OCI-LY3 (cell line): ENCODE results near the gene CBLL2.

ENCODE experiments used
- H2AFZ ChIP-seq: fragments of 200-600, 300-600 bp; shearing (Covaris generic); 2 replicates; pipeline ENCODE4 v1.6.0; 2014; ENCODE audit warnings: antibody characterized with exemption, low read depth, low read length
- H3K27ac ChIP-seq: fragments of 200-600, 300-600 bp; sonication (generic); 2 replicates; pipeline ENCODE4 v1.5.1; 2014; ENCODE audit warnings: mild to moderate bottlenecking, low read length, moderate library complexity, mixed read lengths
- H3K27me3 ChIP-seq: fragments of 200-600, 300-600 bp; sonication (generic); 2 replicates; pipeline ENCODE4 v1.6.1; 2014; ENCODE audit warnings: low read depth, low read length, mixed read lengths
- H3K36me3 ChIP-seq: fragments of 200-600, 300-600 bp; sonication (generic); replicated peaks from 2 replicates; pipeline ENCODE3; 2014; ENCODE audit warnings: low read depth, low read length, mixed read lengths
- H3K4me1 ChIP-seq: fragments of 300-600, 200-600 bp; sonication (generic); 2 replicates; pipeline ENCODE4 v1.6.1; 2014; ENCODE audit warnings: low read length, mixed read lengths
- H3K4me2 ChIP-seq: fragments of 200-600, 300-600 bp; sonication (generic); 2 replicates; pipeline ENCODE4 v1.6.1; 2014; ENCODE audit warnings: low read length, mixed read lengths
- H3K4me3 ChIP-seq: fragments of 300-600, 200-600 bp; sonication (generic); 2 replicates; pipeline ENCODE4 v1.5.1; 2014; ENCODE audit warnings: antibody characterized with exemption, mild to moderate bottlenecking, low read length, moderate library complexity
- H3K79me2 ChIP-seq: fragments of 300-600, 200-600 bp; shearing (Covaris generic); 2 replicates; pipeline ENCODE4 v1.6.1; 2014; ENCODE audit warnings: mild to moderate bottlenecking, low read length, mixed read lengths
- H3K9ac ChIP-seq: fragments of 300-600, 200-600 bp; shearing (Covaris generic); 2 replicates; pipeline ENCODE4 v1.6.0; 2014; ENCODE audit warnings: mild to moderate bottlenecking, low read length, moderate library complexity
- H3K9me3 ChIP-seq: fragments of 200-600, 300-600 bp; shearing (Covaris generic); 2 replicates; pipeline ENCODE4 v1.6.1; 2014; ENCODE audit warnings: low read length, mixed read lengths; ENCODE audit not compliant: insufficient read depth
- H4K20me1 ChIP-seq: fragments of 200-600, 300-600 bp; sonication (generic); 2 replicates; pipeline ENCODE4 v1.6.1; 2016; ENCODE audit warnings: low read length, mixed read lengths; ENCODE audit not compliant: insufficient read depth
- CTCF ChIP-seq: fragments of 200-600, 300-600 bp; sonication (generic); IDR thresholded peaks from 2 replicates; pipeline ENCODE4 v1.5.1; 2014; ENCODE audit warnings: antibody characterized with exemption, low read length, low read depth
- EZH2phosphoT487 ChIP-seq: fragments of 200-600 bp; shearing (Covaris generic); IDR thresholded peaks from 2 replicates; pipeline ENCODE4 v1.6.1; 2018; ENCODE audit warnings: antibody characterized with exemption, mixed run types, low read depth

The CBLL2 gene

GRCh38 chrX:22300130-22300529, 27.4 kb downstream of the CBLL2 start:
- no peaks in the 10 kb centered on the region for H4K20me1 ChIP-seq
- H3K79me2 ChIP-seq, result no peaks in the 10 kb centered on the region
- H3K4me3 ChIP-seq, result peak overlapping the region; percentile 23; the same call in 1 of the 2 replicates
- H3K9ac ChIP-seq, result no peak overlapping the region
- no peaks in the 10 kb centered on the region for H3K36me3 ChIP-seq
- no peak overlapping the region for H2AFZ ChIP-seq
- no peak for TF ChIP-seq EZH2phosphoT487
- H3K27ac ChIP-seq, result no peak overlapping the region
- peak overlapping the region; percentile 45 for H3K4me2 ChIP-seq
- peaks cover 12% of the 10 kb centered on the region for H3K4me1 ChIP-seq
- H3K9me3 ChIP-seq, result no peaks in the 10 kb centered on the region
- no peaks in the 10 kb centered on the region for H3K27me3 ChIP-seq

- Histone ChIP-seq H3K4me1 (no peaks in the 10 kb centered on the region), H3K36me3 (no peaks in the 10 kb centered on the region), H3K9me3 (no peaks in the 10 kb centered on the region), H4K20me1 (no peaks in the 10 kb centered on the region), H3K79me2 (no peaks in the 10 kb centered on the region), H3K4me3 (no peak overlapping the region), H3K4me2 (no peak overlapping the region), H3K9ac (no peak overlapping the region), H3K27me3 (no peaks in the 10 kb centered on the region), H2AFZ (no peak overlapping the region), H3K27ac (no peak overlapping the region)
- no peak for TF ChIP-seq EZH2phosphoT487
- no peak for TF ChIP-seq CTCF
These were observed 38.1 kb downstream of the CBLL2 start for GRCh38 chrX:22310779-22311178.

GRCh38 chrX:22313766-22314165, 41.1 kb downstream of the CBLL2 start:
- no peak overlapping the region for H3K27ac ChIP-seq
- H3K4me1 ChIP-seq, result no peaks in the 10 kb centered on the region
- H3K4me2 ChIP-seq, result no peak overlapping the region
- no peak overlapping the region for H3K4me3 ChIP-seq
- H2AFZ ChIP-seq, result no peak overlapping the region
- H3K9ac ChIP-seq, result no peak overlapping the region
- H4K20me1 ChIP-seq, result no peaks in the 10 kb centered on the region
- H3K27me3 ChIP-seq, result 0 out of 2 replicates have a peak, but pooled peaks cover 5% of the 10 kb centered on the region
- no peaks in the 10 kb centered on the region for H3K9me3 ChIP-seq
- H3K79me2 ChIP-seq, result no peaks in the 10 kb centered on the region
- H3K36me3 ChIP-seq, result no peaks in the 10 kb centered on the region
- TF ChIP-seq CTCF, result no peak
- TF ChIP-seq EZH2phosphoT487, result no peak

- Histone ChIP-seq H3K27ac (no peak overlapping the region), H2AFZ (no peak overlapping the region), H3K27me3 (0 out of 2 replicates have a peak, but pooled peaks cover 5% of the 10 kb centered on the region), H3K4me1 (no peaks in the 10 kb centered on the region; the same call in 1 of the 2 replicates), H3K36me3 (no peaks in the 10 kb centered on the region), H3K9ac (no peak overlapping the region), H3K4me3 (no peak overlapping the region), H3K9me3 (no peaks in the 10 kb centered on the region), H4K20me1 (no peaks in the 10 kb centered on the region), H3K4me2 (no peak overlapping the region), H3K79me2 (no peaks in the 10 kb centered on the region)
- TF ChIP-seq EZH2phosphoT487, result no peak
These were observed 41.5 kb downstream of the CBLL2 start for GRCh38 chrX:22314211-22314610.

GRCh38 chrX:22314692-22315091, 42.0 kb downstream of the CBLL2 start:
- Histone ChIP-seq H3K9ac (no peak overlapping the region), H3K4me2 (no peak overlapping the region)

More at GRCh38 chrX:22314692-22315091, 42.0 kb downstream of the CBLL2 start:
- Histone ChIP-seq H3K4me3 (no peak overlapping the region), H3K9me3 (no peaks in the 10 kb centered on the region), H4K20me1 (no peaks in the 10 kb centered on the region), H3K27me3 (0 out of 2 replicates have a peak, but pooled peaks cover 5% of the 10 kb centered on the region), H3K27ac (no peak overlapping the region), H3K4me1 (peaks cover 4% of the 10 kb centered on the region), H2AFZ (no peak overlapping the region), H3K79me2 (no peaks in the 10 kb centered on the region), H3K36me3 (no peaks in the 10 kb centered on the region)
- TF ChIP-seq CTCF, result no peak
- TF ChIP-seq EZH2phosphoT487, result no peak
